Activated effector memory CD4-positive, alpha-beta T cell treated with Interleukin-2 at 50 U/mL for 16 hours (primary cell): ENCODE data around the gene RCOR3.
"Not testable (repeated sequence)": the region's sequence is repeated elsewhere in the genome, so short reads cannot be mapped to it uniquely, and the experiment has no call there.

Experiments used
- DNase-seq: peaks from one replicate; pipeline ENCODE4 v3.0.0-alpha.2; 2020

RCOR3 gene

DNA sequence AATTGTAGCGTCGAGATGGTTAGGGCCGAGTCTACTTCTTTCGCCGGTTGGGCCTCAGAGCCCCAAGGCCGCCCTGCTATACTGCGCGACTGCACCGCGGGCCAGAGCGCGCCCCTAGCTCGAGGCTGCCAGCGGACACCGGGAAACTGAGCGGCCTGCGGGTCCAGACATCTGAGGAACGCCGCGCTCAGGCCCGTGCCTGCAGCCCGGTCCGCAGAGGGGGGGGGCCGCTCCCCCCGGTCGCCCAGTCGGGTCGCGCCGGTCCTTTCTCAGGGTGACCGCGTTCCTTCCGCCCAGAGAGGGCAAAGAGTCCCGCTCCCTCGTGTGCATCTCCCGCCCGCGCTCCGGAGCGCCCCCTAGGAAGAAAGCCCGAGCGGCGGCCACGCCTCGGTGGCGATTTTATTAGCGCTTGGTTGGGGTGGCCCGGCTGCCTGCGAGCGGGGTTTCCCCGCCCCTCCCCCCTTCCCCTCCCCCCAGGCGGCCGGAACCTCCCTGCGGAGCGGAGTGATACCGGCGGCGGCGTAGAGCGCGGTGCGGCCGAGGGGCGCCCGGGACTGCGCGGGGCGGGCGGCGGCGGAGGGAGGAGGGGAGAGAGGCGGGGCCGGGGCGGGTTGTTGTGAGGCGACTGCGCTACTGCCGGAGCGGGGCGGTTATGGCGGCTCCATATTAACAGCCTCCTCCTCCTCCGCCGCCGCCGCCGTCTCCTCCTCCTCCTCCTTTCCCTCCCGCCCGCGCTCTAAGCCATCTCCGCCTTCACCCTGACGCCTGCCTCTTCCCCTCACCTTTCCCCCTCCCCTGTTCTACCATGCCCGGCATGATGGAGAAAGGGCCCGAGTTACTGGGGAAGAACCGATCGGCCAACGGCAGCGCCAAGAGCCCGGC is at the start of gene RCOR3:
TSS of gene RCOR3 (plus strand) at position 611 of the 882 bp plus-strand sequence. CDS start at position 806, 195 bp downstream.
- peak; percentile 88 for DNase-seq

DNA sequence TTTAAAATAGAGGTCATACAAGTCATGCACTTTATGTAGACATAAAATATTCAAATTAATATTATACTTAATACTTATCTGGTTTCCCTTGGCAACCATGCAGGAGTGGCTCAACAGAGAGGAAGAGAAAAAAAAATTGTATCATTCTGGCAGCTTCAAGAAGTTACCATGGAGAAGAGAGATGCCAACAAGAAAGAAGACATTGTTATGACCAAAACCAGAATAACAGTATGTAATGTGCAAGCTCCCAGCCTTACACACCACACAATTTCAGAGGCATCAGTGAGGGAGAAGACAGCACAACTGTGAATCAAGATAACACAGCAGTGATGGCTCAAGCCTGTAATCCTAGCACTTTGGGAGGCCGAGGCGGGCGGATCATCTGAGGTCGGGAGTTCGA is 49.1 kb upstream of the RCOR3 start:
- DNase-seq: no peak

DNA sequence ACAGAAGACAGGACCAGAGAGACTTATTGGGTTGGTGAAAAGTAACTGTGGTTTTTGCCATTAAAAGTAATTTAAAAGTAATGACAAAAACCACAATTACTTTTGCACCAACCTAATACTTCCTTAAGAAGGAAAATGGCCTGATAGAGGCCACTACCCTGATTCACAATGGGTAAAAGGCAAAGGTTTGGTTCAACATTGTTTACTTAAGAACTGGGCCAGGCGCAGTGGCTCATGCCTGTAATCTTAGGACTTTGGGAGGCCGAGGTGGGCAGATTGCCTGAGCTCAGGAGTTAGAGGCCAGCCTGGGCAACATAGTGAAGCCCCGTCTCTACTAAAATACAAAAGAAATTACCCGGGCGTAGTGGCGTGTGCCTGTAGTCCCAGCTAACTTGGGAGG is 48.2 kb upstream of the RCOR3 start:
- DNase-seq: no peak

DNA sequence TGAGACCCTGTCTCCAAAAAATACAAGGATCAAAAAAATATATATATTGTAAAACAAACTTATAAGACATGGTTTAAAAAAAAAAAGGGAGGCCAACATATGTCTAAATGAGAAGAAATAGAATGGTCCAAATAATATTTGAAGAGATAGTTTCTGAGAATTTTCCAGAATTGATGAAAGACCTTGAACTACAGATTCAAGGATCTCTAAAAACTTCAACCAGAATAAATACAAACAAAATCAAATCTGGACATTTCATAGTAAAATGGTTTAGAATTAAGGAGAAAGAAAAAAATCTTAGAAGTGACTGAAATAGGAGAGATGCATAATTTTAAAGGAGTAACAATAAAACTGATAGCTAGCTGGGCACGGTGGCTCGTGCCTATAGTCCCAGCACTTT is 45.5 kb upstream of the RCOR3 start:
- DNase-seq: no peak

DNA sequence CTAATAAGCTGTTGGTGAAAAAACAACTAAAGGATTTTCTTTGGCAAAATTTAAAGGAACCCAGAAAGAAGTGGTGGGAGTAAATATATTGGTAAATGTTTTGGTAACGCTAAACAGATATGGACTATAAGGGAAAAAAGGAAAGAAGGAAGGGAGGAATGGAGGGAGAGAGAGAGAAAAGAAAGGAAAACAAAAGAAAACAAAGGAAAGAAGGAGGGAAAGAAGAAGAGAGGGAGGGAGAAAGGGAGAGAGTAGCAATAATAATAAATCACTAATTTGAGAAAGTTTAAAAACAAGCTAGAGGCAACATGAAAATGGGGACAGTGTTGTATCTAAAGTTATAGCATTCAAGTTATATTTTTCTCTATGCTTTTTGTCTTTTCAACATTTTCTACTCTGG is 43.6 kb upstream of the RCOR3 start:
- DNase-seq: no peak

DNA sequence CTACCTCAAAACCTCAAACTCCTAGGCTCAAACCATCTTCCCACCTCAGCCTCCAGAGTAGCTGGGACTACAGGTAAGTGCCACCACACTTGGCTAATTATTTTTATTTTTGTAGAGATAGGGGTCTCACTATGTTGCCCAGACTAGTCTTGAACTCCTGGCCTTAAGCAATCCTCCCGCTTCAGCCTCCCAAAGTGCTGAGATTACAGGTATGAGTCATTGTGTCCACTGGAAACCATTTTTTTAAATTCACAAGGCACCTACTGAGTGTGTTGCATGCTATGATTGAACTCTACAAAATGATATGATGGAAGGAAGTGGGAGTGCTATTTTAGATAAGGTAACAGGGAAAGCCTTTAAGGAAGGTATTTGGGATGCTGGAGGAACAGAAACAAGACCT is 41.8 kb upstream of the RCOR3 start:
- DNase-seq: no peak

DNA sequence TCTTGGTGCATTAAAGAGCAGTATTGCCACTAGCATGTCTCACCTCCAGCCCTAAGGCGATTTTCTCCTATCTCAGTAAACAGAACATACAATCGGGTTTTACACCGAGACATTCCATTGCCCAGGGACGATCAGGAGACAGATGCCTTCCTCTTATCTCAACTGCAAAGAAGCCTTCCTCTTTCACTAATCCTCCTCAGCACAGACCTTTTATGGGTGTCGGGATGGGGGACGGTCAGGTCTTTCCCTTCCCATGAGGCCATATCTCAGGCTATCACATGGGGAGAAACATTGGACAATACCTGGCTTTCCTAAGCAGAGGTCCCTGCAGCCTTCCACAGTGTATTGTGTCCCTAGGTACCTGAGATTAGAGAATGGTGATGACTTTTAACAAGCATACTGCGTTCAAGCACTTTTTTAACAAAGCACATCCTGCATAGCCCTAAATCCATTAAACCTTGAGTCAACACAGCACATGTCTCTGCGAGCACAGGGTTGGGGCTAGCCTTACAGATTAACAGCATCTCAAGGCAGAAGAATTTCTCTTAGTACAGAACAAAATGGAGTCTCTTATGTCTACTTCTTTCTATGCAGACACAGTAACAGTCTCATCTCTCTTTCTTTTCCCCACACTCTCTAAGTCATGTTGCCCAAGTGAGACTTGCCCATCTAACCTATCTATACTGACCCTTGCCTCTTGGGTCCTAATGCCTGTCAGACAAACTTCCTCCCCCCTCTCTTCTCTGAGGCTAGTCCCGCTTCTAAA is 36.5 kb upstream of the RCOR3 start:
- DNase-seq: not testable (repeated sequence)

DNA sequence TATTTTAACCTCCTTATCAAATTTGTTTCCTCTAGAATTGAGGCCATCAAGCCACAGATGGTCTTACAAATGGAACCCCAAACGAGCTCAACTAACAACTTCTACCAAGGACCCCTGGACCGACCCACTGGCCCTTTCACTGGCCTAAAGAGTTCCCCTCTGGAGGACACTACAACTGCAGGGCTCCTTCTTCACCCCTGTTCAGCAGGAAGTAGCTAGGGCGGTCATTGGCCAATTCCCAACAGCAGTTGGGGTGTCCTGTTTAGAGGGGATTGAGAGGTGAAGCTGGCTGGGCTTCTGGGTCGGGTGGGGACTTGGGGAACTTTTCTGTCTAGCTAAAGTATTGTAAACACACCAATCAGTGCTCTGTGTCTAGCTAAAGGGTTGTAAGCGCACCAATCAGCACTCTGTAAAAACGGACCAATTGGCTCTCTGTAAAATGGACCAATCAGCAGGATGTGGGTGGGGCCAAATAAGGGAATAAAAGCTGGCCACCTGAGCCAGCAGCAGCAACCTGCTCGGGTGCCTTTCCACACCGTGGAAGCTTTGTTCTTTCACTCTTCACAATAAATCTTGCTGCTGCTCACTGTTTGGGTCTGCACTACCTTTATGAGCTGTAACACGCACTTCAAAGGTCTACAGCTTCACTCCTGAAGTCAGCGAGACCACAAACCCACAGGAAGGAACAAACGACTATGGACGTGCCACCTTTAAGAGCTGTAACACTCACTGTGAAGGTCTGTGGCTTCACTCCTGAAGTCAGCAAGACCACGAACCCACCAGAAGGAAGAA is 30.4 kb upstream of the RCOR3 start:
- DNase-seq: peak; percentile 33

DNA sequence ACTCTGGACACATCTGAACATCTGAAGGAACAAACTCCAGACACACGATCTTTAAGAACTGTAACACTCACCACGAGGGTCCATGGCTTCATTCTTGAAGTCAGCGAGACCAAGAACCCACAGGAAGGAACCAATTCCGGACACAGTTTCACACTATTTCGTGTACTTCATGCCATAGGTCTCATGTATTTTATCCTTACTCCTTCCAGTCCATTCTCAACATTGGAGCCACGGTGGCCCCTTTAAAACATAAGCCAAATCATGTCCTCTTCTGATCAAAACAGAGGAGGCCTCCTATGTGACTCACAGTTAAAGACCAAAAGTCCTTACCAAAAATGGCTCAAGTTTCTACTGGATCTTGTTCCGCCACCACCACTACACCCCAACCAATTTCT is 29.8 kb upstream of the RCOR3 start:
- DNase-seq: no peak

DNA sequence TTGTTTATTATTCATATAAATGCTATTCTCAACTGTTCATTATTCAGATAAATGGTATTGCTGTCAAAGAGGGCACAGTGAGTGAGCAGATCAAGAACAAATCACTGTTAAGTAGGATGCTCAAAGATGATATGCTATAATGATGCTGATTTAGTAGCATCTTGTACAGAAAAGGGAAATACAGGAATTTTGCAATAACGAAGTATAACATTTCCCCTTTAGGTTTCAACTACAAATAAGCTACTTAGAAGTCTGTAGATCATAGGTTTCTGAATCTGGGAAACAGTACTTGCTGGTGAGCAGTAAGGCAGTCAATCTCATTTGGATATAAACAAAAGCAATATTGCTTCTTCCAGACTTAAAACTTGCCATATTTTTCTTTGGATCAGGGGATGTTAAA is 27.3 kb upstream of the RCOR3 start:
- no peak for DNase-seq

DNA sequence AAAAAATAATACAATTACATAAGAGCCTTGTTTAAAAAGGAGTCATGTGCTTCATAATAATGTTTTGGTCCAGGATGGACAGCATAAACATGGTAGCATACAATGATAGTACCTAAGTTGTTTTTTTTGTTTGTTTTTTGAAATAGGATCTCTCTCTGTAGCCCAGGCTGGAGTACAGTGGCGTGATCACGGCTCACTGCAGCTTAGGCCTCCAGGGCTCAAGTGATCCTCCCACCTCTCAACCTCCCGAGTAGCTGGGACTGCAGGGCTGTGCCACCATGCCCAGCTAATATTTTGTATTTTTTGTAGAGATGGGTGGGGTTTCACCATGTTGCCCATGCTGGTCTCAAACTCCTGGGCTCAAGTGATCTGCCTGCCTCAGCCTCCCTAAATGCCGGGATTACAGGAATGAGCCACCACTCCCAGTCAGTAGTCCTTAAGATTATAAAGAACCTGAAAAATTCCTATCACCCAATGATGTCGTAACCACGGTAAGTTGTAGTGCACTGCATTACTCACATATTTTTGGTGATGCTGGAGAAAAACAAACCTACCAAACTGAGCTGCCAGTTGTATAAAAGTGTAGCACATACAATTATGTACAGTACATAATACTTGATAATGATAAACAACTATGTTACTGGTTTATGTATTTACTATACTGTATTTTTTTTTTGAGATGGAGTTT is 22.4 kb upstream of the RCOR3 start:
- DNase-seq: no peak

DNA sequence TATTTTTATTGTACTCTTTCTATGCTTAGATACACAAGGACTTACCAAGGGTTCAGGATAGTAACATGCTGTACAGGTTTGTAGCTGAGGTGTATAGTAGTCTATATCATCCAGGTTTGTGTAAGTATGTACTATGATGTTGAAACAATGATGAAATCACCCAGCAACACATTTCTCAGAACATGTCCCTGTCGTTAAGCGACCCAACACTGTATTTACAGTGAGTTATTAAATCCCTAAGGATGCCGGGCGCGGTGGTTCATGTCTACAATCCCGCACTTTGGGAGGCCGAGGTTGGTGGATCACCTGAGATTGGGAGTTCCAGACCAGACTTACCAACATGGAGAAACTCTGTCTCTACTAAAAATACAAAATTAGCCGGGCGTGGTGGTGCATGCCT is 21.6 kb upstream of the RCOR3 start:
- DNase-seq: no peak

DNA sequence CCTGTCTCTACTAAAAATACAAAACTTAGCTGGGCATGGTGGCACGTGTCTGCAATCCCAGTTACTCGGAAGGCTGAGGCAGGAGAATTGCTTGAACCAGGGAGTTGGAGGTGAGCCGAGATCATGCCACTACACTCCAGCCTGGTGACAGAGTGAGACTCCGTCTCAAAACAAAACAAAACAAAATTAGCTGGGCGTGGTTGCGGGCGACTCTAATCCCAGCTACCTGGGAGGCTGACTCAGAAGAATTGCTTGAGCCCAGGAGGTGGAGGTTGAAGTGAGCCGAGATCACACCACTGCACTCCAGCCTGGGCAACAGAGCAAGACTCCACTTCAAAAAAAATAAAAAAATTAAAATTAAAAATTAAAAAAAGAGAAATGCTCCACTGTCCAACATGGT is 18.6 kb upstream of the RCOR3 start:
- DNase-seq: not testable (repeated sequence)

DNA sequence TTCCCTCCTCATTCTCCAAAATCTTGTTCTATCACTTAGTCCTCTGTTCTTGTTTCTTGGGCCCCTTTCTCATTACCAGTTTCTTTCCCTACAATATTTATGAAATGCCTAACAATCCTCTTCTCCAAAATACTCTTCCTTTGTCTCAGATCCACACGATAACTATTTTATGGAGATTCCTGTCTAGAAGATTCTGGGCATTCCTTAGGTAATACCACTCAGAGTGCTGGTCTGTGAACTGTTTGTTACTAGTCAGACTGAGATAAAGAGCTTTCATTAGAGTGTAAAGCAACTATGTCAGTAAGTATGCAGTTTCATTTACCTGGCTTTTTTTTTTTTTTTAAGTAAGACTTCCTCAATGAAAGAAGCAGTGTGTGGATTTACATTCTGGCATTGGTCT is 18.1 kb upstream of the RCOR3 start:
- DNase-seq: no peak

DNA sequence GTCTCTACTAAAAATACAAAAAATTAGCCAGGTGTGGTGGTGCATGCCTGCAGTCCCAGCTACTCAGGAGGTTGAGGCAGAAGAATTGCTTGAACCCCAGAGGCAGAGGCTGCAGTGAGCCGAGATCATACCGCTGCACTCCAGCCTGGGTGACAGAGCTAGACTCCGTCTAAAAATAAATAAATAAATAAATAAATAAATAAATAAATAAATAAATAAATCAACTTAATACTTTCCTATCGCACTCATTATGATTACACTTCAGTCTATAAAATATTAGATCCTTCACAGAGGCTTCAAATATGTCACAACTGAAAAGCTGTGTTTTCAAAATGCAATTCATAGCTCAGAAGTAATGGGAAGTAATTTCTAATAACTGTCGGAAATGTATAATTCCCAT is 15.5 kb upstream of the RCOR3 start:
- DNase-seq: not testable (repeated sequence)

DNA sequence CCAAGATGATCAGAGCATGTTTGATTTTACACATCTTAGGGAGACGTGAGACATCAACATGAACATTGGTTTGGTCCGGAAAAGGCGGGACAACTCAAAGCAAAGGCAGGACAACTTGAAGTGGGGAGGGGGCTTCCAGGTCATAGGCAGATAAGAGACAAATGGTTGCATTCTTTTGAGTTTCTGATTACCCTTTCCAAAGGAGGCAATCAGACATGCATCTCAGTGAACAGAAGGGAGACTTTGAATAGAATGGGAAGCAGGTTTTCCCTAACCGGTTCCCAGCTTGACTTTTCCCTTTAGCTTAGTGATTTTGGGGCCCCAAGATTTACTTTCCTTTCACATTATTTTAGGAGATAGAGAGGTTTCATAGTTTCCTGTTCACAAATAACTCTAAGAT is 12.6 kb upstream of the RCOR3 start:
- not testable (repeated sequence) for DNase-seq

DNA sequence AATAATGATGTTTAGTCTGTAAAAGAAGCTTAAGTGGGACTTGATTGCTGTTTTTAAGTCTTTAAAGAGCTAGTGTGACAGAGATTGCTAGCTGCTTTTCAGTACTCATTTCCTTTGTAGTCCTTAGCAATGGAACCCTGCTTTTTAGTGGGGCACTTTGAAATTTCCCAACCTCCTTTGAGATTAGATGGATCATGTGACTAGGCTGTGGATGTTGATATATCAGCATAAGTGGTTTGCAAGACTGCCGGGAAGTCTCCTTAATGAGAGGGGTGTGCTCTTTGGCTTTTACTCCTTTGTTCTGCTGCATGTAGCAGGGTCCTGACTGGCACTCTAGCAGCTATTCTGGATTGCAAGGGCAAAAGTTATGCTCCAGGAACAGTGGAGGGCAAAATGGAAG is 11.2 kb upstream of the RCOR3 start:
- no peak for DNase-seq

DNA sequence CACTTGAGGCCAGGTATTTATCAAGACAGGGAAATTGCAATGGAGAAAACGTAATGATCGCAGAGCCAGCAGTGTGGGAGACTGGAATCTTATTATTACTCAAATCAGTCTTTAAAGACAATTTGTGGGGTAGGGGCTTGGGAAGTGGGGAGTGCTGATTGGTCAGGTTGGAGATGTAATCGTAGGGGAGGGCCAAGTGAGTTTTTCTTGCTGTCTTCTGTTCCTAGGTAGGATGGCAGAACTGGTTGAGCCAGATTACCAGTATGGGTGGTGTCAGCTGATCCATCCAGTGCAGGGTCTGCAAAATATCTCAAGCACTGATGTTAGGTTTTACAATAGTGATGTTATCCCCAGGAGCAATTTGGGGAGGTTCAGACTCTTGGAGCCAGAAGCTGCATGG is 9.6 kb upstream of the RCOR3 start:
- not testable (repeated sequence) for DNase-seq

DNA sequence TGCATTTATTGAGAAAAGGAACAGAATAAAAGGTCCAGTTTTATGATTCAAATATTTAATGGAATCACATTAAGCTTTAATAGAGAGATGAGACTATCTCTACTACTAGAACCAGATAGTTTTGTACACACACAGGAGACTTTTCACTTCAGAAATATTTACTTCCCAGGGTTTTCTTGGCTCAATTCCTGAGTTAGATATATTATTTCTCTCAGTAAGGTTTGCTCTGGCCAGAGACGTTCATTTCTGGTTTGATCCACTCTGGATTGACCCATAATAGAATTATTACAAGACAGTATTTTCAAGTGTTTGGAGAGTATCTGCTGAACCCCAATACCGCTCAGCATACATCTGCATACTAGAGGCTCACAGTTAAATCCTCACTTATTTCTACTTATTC is 1.3 kb upstream of the RCOR3 start:
- no peak for DNase-seq

DNA sequence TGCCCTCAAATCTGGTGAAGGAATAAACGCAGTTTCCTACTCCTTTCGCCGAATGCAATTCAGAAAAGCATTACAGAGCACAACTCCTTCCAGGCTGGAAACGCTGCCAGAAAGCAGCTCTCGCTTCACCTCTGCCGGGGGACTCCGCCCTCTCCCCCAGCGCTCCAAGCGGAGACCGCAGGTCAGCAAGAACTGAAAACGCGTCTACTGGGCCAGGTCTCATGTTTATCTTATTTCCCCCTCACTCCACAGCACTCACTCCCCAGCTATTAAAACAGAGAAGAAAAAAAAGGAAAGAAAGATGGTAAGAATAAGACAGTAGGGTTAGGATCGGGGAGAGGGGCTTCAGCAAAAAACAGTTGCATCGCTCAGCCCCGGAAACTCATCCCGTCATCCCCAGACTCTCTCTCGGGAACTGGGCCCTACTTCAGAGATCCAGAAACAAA is 833 bp upstream of the RCOR3 start:
- DNase-seq: peak; percentile 44

DNA sequence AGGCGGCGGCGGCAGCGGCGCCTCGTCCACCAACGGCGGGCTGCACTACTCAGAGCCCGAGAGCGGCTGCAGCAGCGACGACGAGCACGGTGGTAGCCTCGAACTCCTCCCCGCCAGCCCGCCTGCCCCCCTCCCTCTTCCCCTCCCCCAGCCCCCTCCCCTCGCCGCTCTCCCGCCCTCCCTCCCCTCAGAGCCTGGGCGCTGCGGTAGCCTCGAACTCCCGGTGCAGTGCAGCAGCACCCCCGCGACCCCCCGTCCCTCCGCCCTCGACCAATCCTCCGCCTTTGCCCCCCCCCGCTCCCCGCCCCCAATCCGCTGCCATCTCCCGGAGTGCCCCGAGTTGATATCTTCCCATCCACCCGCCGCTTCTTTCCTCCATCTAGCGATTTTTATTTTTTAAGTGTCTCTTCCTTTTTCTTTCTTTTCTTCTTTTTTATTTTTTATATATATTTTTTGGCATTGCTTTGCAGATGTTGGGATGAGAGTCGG is 516 bp downstream of the RCOR3 start:
- no peak for DNase-seq
